Activated CD4-positive, alpha-beta memory T cell treated with anti-CD3 and anti-CD28 coated beads, Interleukin-2, amount 10 ng/mL, durations not matched to agents 7 days and 5 days (primary cell): ENCODE data around the gene CFAP20DC. TPM values are rescaled to one million over a fixed set of nuclear protein-coding genes. Genes with fewer than 3 reads are reported as not detected.
"Not testable (repeated sequence)": the region's sequence is repeated elsewhere in the genome, so short reads cannot be mapped to it uniquely, and the experiment has no call there.

Experiments
- CTCF ChIA-PET: fragments of 350-600 bp; sonication (Branson Sonifier 250); formaldehyde crosslinking; loops from one replicate; lab custom pipeline; 2021; ENCODE audit warnings: antibody characterized with exemption, inconsistent platforms; lab: Charles Lee
- POLR2A ChIA-PET: fragments of 350-600 bp; sonication (Branson Sonifier 250); formaldehyde crosslinking; loops from one replicate; lab custom pipeline; 2021; ENCODE audit warnings: antibody characterized with exemption; lab: Charles Lee
- DNase-seq: peaks from one replicate; pipeline ENCODE4 v3.0.0-alpha.2; 2020
- H3K27ac Mint-ChIP-seq: one replicate; pipeline ENCODE4 v1.8.0; 2021; ENCODE audit warnings: mild to moderate bottlenecking, mixed read lengths
- H3K27me3 Mint-ChIP-seq: one replicate; pipeline ENCODE4 v1.8.0; 2021; ENCODE audit warnings: mixed read lengths
- H3K36me3 Mint-ChIP-seq: one replicate; pipeline ENCODE4 v1.8.0; 2021; ENCODE audit warnings: low read depth, mixed read lengths
- H3K4me1 Mint-ChIP-seq: one replicate; pipeline ENCODE4 v1.8.0; 2021; ENCODE audit warnings: mixed read lengths
- H3K4me3 Mint-ChIP-seq: one replicate; pipeline ENCODE4 v1.8.0; 2021; ENCODE audit warnings: mild to moderate bottlenecking, mixed read lengths
- H3K9me3 Mint-ChIP-seq: one replicate; pipeline ENCODE4 v1.8.0; 2021; ENCODE audit warnings: mixed read lengths
- total RNA-seq, 2 experiments: library from RNA; stranded (reverse); gene quantifications; one replicate each; pipeline ENCODE4 v1.2.3, GENCODE V29; 2021

Gene CFAP20DC
- total RNA-seq, 2 experiments from 2014 or later, result 1.4 to 2.2 TPM

DNA sequence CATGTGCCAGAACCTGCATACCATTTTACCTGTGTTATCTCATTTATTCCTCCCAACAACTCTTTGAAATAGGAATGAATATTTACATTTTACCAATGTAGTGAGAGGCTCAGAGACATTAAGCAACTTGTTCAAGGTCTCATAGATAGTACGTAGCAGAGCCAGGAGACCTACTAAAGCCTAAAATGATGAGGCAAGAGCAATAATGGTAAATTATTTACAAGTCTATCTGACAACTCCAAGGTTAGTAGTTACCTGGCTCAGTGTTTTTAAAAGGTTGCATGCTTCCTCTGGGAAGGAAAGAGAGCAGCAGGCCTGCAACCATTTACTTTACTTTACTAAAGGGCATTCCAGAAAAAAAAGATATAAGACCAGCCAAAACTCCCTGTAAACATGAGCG, 103.0 kb downstream of the CFAP20DC start:
- Mint-ChIP-seq H3K4me3 (no peak overlapping the region), H3K36me3 (no peaks in the 10 kb centered on the region), H3K27me3 (no peaks in the 10 kb centered on the region), H3K9me3 (no peaks in the 10 kb centered on the region), H3K27ac (no peak overlapping the region), H3K4me1 (no peaks in the 10 kb centered on the region)
- POLR2A ChIA-PET, result no interaction called here
- no peak for DNase-seq
- CTCF ChIA-PET, result no interaction called here

DNA sequence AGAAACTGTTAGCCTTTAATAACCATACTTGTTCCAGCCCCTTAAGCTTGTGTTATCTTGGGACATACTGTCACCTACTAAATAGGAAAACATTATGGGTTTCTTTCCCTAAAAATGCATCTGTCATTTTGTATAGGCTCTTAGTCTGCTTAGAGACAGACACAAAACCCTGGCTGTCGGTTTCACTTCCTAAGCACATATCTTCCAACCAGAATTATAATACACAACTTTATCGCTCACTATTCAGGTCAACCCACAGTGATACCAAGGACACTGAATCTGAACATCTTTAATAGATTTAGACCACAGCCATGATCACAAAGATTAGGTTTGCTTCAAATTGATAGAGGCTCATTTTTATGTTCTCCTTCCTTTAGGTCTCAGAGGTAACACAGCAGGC, 111.8 kb downstream of the CFAP20DC start:
- Mint-ChIP-seq H3K27me3 (no peaks in the 10 kb centered on the region), H3K4me3 (no peak overlapping the region), H3K9me3 (no peaks in the 10 kb centered on the region), H3K4me1 (no peaks in the 10 kb centered on the region), H3K27ac (no peak overlapping the region), H3K36me3 (no peaks in the 10 kb centered on the region)
- CTCF ChIA-PET, result no interaction called here
- no peak for DNase-seq
- POLR2A ChIA-PET, result no interaction called here

DNA sequence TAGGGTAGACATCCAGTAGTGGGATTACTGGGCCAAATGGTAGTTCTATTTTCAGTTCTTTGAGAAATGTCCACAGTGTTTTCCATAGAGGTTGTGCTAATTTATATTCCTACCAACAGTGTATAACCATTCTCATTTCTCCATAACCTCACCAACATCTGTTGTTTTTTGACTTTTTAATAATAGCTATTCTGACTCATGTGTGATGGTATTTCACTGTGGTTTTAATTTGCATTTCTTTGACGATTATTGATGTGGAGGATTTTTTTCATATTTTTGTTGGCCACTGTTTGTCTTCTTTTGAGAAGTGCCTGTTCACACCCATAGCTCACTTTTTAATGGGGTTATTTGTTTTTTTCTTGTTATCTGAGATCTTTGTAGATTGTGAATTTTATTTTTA, 125.2 kb downstream of the CFAP20DC start:
- CTCF ChIA-PET, result no interaction called here
- H3K4me1 Mint-ChIP-seq, result no peaks in the 10 kb centered on the region
- no peaks in the 10 kb centered on the region for H3K9me3 Mint-ChIP-seq

DNA sequence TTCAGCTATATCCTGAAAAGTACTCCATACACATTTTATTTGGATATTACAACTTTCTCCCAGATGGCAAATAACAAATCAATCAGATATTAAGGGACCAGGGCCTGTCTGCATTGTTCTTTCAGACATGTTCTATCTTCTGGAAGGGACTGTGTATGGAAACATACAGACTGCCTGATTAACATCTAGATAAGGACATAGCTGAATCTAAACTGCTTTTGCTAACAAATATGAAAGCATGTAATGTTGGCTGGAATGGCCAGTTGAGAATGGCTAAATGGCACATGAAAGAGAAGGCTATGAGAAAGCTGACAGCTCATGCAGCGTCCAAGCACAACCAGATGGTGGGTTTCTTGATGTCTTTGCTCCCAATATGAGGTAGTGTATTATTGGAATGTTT, 149.4 kb downstream of the CFAP20DC start:
- H3K4me3 Mint-ChIP-seq, result no peak overlapping the region
- H3K4me1 Mint-ChIP-seq, result peaks cover 36% of the 10 kb centered on the region
- ChIA-PET POLR2A (no interaction called here), CTCF (interaction anchor here (0.6 kb wide), 1 partner anchor 76 kb away, joined by 3 read pairs; no protein-coding TSS in a partner anchor)
- DNase-seq, result no peak
- peaks cover 15% of the 10 kb centered on the region for H3K36me3 Mint-ChIP-seq
- peaks cover 6% of the 10 kb centered on the region for H3K27me3 Mint-ChIP-seq
- peaks cover 7% of the 10 kb centered on the region for H3K9me3 Mint-ChIP-seq
- no peak overlapping the region for H3K27ac Mint-ChIP-seq

More for the DNA sequence above, 125.2 kb downstream of the CFAP20DC start:
- Mint-ChIP-seq H3K27me3 (peaks cover 3% of the 10 kb centered on the region), H3K4me3 (no peak overlapping the region), H3K27ac (no peak overlapping the region), H3K36me3 (no peaks in the 10 kb centered on the region)
- POLR2A ChIA-PET, result no interaction called here
- DNase-seq, result no peak

DNA sequence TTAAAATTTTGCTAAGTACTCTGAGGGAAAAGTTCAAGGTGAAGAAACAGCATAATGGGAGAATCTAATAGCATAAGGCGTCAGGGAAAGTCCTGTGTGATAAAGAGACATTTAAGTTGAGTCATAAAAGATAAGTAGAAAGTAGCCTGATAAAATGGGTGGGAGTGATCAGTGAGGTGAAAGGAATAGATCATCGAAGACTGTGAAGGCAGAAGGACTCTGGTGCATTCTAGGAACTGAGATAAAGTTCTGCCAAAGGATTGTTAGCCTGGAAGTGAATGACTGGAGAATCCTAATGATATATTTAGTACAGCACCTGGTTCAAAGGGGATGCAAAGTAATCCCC, 149.9 kb downstream of the CFAP20DC start:
- peaks cover 7% of the 10 kb centered on the region for H3K9me3 Mint-ChIP-seq
- CTCF ChIA-PET, result interaction anchor here (0.6 kb wide), 1 partner anchor 75 kb away, joined by 3 read pairs; no protein-coding TSS in a partner anchor
- H3K36me3 Mint-ChIP-seq, result peaks cover 15% of the 10 kb centered on the region
- H3K27me3 Mint-ChIP-seq, result peaks cover 6% of the 10 kb centered on the region
- no peak for DNase-seq
- no peak overlapping the region for H3K4me3 Mint-ChIP-seq
- peaks cover 36% of the 10 kb centered on the region for H3K4me1 Mint-ChIP-seq
- POLR2A ChIA-PET, result interaction anchor here (1.2 kb wide), 1 partner anchor 27 kb away, joined by 3 read pairs; no protein-coding TSS in a partner anchor
- no peak overlapping the region for H3K27ac Mint-ChIP-seq

DNA sequence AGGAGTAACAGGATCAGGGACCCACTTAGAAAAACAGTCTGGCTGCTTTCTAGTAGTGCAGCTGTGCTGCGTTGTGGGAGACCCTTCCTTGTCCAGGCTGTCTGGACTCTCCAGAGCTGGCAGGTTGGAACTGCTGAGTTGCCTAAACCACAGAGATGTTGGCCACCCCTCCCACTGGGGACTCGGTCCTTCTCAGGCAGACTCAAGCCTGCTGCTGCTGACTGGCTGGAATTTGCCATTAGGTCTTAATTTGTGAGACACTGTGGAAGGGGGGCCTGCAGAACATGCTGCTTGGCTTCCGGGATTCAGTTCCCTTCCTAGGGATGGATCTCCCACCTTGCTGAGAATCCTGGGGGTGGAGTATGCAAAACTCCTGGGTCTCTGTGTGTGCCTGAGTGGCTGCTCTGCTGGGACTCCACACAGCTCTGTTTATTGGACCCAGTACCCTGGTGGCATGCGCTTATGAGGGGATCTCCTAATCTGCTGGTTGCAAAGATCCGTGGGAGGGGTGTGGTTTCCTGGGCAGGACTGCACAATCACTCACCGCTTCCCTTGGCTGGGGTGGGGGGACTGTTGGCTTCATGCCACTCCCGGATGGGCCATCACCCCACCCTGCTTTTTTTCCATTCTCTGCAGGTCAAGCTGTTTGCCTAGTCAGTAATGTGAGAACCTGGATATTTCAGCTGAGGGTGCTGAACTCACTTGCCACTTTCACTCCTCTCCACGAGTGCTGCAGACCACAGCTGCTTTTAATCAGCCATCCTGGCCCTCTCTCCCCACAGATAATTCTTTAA, 150.5 kb downstream of the CFAP20DC start:
- peak overlapping the region; percentile 57 for H3K27ac Mint-ChIP-seq

DNA sequence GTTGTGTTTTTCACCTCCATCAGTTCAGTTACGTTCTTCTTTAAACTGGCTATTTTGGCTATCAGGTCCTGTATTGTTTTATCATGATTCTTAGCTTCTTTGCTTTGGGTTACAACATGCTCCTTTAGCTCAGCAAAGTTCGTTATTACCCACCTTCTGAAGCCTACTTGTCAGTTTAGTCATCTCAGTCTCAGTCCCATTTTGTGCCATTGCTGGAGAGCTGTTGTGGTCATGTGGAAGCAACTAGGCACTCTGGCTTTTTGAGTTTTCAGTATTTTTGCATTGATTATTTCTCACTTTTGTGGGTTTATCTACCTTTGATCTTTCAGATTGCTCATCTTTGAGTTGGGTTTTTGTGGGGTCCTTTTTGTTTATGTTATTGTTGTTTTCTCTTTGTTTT, 151.3 kb downstream of the CFAP20DC start:
- peak overlapping the region; percentile 27 for H3K27ac Mint-ChIP-seq
- DNase-seq, result no peak
- H3K27me3 Mint-ChIP-seq, result peaks cover 6% of the 10 kb centered on the region
- no peak overlapping the region for H3K4me3 Mint-ChIP-seq
- H3K4me1 Mint-ChIP-seq, result peaks cover 36% of the 10 kb centered on the region
- peaks cover 10% of the 10 kb centered on the region for H3K9me3 Mint-ChIP-seq
- peaks cover 15% of the 10 kb centered on the region for H3K36me3 Mint-ChIP-seq
- CTCF ChIA-PET, result no interaction called here
- POLR2A ChIA-PET, result interaction anchor here (1.2 kb wide), 1 partner anchor 25 kb away, joined by 3 read pairs; no protein-coding TSS in a partner anchor

More for the DNA sequence above, 150.5 kb downstream of the CFAP20DC start:
- H3K4me3 Mint-ChIP-seq, result peak overlapping the region; percentile 45
- peak; percentile 62 for DNase-seq
- H3K4me1 Mint-ChIP-seq, result peaks cover 36% of the 10 kb centered on the region
- peaks cover 15% of the 10 kb centered on the region for H3K36me3 Mint-ChIP-seq
- CTCF ChIA-PET, result interaction anchor here (0.6 kb wide), 1 partner anchor 75 kb away, joined by 3 read pairs; no protein-coding TSS in a partner anchor
- POLR2A ChIA-PET, result interaction anchor here (1.2 kb wide), 1 partner anchor 26 kb away, joined by 3 read pairs; no protein-coding TSS in a partner anchor
- H3K27me3 Mint-ChIP-seq, result peaks cover 6% of the 10 kb centered on the region
- H3K9me3 Mint-ChIP-seq, result peaks cover 7% of the 10 kb centered on the region

DNA sequence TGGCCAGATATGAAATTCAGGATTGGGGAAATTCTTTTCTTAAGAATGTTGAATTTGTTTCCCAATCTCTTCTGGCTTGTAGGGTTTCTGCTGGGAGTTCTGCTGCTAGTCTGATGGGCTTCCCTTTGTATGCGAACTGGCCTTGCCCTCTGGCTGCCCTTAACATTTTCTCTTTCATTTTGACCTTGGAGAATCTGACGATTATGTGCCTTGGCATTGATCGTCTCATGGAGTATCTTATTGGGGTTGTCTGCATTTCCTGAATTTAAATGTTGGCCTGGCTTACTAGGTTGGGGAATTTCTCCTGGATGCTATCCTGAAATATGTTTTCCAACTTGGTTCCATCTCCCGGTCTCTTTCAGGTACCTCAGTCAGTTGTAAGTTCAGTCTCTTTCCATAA, 152.2 kb downstream of the CFAP20DC start:
- ChIA-PET POLR2A (no interaction called here), CTCF (no interaction called here)
- Mint-ChIP-seq H3K36me3 (peaks cover 10% of the 10 kb centered on the region), H3K27ac (no peak overlapping the region), H3K27me3 (peaks cover 6% of the 10 kb centered on the region), H3K4me1 (peaks cover 36% of the 10 kb centered on the region), H3K4me3 (no peak overlapping the region), H3K9me3 (peaks cover 8% of the 10 kb centered on the region)
- no peak for DNase-seq

DNA sequence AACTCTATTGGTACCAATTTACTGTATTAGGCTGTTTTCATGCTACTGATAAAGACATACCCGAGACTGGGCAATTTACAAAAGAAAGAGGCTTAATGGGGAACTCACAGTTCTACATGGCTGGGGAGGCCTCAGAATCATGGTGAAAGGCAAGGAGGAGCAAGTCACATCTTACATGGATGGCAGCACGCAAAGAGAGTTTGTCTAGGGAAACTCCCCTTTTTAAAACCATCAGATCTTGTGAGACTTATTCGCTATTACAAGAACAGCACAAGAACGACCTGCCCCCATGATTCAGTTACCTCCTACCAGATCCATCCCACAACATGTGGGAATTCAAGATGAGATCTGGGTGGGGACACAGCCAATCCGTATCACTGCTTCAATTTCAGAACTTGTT, 154.1 kb downstream of the CFAP20DC start:
- peaks cover 10% of the 10 kb centered on the region for H3K36me3 Mint-ChIP-seq
- H3K27me3 Mint-ChIP-seq, CTCF ChIA-PET, H3K27ac Mint-ChIP-seq, H3K9me3 Mint-ChIP-seq, H3K4me3 Mint-ChIP-seq, POLR2A ChIA-PET, DNase-seq: not testable (repeated sequence)
- peaks cover 36% of the 10 kb centered on the region for H3K4me1 Mint-ChIP-seq

DNA sequence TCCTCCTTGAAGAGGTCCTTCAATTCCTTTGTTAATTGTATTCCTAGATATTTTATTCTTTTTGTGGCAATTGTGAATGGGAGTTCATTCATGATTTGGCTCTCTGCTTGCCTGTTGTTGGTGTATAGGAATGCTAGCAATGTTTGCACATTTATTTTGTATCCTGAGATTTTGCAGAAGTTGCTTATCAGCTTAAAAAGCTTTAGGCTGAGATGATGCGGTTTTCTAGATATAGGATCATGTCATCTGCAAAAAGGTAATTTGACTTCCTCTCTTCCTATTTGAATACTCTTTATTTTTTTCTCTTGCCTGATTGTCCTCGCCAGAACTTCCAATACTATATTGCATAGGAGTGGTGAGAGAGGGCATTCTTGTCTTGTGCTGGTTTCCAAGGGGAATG, 157.3 kb downstream of the CFAP20DC start:
- H3K4me1 Mint-ChIP-seq, POLR2A ChIA-PET, H3K36me3 Mint-ChIP-seq, CTCF ChIA-PET, DNase-seq, H3K9me3 Mint-ChIP-seq, H3K4me3 Mint-ChIP-seq, H3K27ac Mint-ChIP-seq, H3K27me3 Mint-ChIP-seq: not testable (repeated sequence)

DNA sequence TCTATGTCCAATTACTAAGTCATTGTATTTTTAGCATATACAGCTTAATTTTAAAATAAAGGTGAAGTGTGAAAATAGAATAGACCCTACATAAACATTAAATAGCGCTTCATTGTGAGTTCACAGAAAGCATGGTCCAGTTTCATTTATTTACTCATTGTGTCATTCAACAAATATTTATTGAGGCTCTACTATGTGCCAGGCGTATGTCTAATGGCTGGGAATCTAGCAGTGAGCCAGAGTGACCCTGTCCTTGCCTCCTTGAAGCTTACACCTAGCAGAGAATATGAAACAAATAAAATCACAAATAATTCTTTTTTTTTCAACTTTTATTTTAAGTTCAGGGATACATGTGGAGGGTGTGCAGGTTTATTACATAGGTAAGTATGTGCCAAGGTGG, 161.7 kb downstream of the CFAP20DC start:
- ChIA-PET CTCF (no interaction called here), POLR2A (no interaction called here)
- no peak for DNase-seq
- H3K27ac Mint-ChIP-seq, result no peak overlapping the region
- H3K9me3 Mint-ChIP-seq, result no peaks in the 10 kb centered on the region
- H3K36me3 Mint-ChIP-seq, result no peaks in the 10 kb centered on the region
- H3K4me3 Mint-ChIP-seq, result no peak overlapping the region
- H3K4me1 Mint-ChIP-seq, result no peaks in the 10 kb centered on the region
- peaks cover 6% of the 10 kb centered on the region for H3K27me3 Mint-ChIP-seq

DNA sequence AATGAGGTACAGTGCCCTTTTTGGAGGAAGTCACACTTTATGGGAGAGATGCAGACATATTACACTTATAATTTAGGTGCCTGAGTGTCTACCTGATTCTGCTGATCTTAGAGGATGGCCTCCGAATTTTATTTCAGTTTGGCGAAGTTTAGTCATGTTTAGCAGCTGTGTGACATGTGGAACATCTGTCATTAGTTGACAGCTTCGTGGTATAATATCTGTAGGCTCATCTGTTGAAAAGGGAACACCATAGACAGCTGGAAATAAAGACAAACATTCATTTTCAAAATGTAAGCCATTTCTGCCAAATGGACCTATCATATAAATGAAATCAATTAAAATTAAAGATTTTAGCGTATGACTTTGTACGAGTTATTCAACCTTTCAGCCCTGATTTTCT, 165.4 kb downstream of the CFAP20DC start:
- ChIA-PET POLR2A (no interaction called here), CTCF (no interaction called here)
- H3K36me3 Mint-ChIP-seq, result no peaks in the 10 kb centered on the region

DNA sequence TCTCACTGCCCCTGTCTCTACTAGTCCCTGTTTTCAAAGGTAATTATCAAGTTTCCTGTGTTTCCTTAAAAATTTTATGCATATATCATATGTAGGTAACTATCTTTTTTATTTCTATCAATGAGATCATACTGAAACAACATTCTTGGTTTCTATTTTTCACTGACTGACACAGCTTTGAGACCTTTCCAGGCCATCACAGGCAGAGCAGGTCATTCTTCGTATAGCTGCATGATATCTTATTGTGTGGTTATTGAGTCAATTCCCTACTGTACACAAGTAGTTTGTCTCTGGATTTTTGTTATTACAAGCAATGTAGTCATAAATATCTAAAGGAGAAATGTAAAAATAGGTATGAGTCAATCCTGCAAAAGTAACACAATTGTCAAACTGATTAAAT, 169.6 kb downstream of the CFAP20DC start:
- peaks cover 2% of the 10 kb centered on the region for H3K27me3 Mint-ChIP-seq
- POLR2A ChIA-PET, result no interaction called here
- no peak for DNase-seq

More for the DNA sequence above, 165.4 kb downstream of the CFAP20DC start:
- no peak for DNase-seq
- Mint-ChIP-seq H3K27me3 (peaks cover 7% of the 10 kb centered on the region), H3K27ac (no peak overlapping the region), H3K4me3 (no peak overlapping the region), H3K9me3 (no peaks in the 10 kb centered on the region), H3K4me1 (no peaks in the 10 kb centered on the region)

DNA sequence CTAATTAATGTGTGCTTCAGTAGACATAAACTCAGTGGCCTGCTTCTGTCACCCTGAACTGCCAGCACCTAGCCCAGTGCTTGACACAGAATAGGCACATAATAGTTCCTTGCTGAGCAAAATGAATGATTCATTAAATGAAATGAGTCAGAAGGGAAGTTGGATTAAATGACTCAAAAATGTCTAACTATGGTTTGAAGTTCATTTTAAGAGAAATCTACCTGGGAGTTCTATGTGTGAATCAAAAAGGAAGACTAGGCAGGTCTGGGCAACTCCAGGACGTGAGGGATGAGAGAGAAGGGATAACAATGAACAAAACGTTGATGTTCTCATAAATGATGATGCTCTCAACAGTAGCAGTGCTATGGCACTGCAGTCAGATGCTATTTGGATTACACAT, 175.0 kb downstream of the CFAP20DC start:
- ChIA-PET POLR2A (no interaction called here), CTCF (no interaction called here)
- H3K4me1 Mint-ChIP-seq, result peaks cover 23% of the 10 kb centered on the region
- no peaks in the 10 kb centered on the region for H3K36me3 Mint-ChIP-seq
- H3K9me3 Mint-ChIP-seq, result no peaks in the 10 kb centered on the region
- DNase-seq, result peak; percentile 24
- H3K4me3 Mint-ChIP-seq, result no peak overlapping the region
- H3K27me3 Mint-ChIP-seq, result no peaks in the 10 kb centered on the region
- peak overlapping the region; percentile 66 for H3K27ac Mint-ChIP-seq

More for the DNA sequence above, 169.6 kb downstream of the CFAP20DC start:
- no peaks in the 10 kb centered on the region for H3K9me3 Mint-ChIP-seq
- peaks cover 2% of the 10 kb centered on the region for H3K4me1 Mint-ChIP-seq
- H3K27ac Mint-ChIP-seq, result no peak overlapping the region
- CTCF ChIA-PET, result no interaction called here
- H3K36me3 Mint-ChIP-seq, result no peaks in the 10 kb centered on the region
- no peak overlapping the region for H3K4me3 Mint-ChIP-seq
